ENCODE results near the gene FBRSL1.

DNA sequence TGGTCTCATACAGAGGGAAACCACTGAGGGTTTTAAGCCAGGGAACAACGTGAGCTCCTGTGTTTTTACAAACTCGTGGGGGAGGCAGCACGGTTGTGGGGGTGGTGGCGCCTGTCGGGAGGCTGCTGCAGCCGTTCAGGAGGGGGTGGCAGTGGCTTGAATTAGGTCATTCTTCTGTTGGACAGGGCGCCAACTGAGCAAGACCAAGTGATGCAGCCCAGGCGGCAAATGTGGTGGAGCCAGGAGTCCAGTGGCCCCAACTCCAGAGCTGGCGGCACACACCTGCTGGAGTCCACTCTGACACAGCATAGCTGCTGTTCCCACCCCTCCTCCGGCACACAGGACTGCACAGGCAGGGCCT lies 27.8 kb downstream of the FBRSL1 start:
- TF ChIP-seq POLR2AphosphoS5 (IDR thresholded peaks at IDR 0.05; ENCODE audit: low read depth, low read length) (no peak), YY1 (IDR thresholded peaks at IDR 0.05; ENCODE audit: low read depth) (no peak)
- TF ChIP-seq, protein P1, sequence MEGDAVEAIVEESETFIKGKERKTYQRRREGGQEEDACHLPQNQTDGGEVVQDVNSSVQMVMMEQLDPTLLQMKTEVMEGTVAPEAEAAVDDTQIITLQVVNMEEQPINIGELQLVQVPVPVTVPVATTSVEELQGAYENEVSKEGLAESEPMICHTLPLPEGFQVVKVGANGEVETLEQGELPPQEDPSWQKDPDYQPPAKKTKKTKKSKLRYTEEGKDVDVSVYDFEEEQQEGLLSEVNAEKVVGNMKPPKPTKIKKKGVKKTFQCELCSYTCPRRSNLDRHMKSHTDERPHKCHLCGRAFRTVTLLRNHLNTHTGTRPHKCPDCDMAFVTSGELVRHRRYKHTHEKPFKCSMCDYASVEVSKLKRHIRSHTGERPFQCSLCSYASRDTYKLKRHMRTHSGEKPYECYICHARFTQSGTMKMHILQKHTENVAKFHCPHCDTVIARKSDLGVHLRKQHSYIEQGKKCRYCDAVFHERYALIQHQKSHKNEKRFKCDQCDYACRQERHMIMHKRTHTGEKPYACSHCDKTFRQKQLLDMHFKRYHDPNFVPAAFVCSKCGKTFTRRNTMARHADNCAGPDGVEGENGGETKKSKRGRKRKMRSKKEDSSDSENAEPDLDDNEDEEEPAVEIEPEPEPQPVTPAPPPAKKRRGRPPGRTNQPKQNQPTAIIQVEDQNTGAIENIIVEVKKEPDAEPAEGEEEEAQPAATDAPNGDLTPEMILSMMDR (IDR thresholded peaks at IDR 0.05): no peak

Data from SK-N-SH (cell line).